ENCODE measurements around the gene LGALS3BP.

LGALS3BP gene

DNA sequence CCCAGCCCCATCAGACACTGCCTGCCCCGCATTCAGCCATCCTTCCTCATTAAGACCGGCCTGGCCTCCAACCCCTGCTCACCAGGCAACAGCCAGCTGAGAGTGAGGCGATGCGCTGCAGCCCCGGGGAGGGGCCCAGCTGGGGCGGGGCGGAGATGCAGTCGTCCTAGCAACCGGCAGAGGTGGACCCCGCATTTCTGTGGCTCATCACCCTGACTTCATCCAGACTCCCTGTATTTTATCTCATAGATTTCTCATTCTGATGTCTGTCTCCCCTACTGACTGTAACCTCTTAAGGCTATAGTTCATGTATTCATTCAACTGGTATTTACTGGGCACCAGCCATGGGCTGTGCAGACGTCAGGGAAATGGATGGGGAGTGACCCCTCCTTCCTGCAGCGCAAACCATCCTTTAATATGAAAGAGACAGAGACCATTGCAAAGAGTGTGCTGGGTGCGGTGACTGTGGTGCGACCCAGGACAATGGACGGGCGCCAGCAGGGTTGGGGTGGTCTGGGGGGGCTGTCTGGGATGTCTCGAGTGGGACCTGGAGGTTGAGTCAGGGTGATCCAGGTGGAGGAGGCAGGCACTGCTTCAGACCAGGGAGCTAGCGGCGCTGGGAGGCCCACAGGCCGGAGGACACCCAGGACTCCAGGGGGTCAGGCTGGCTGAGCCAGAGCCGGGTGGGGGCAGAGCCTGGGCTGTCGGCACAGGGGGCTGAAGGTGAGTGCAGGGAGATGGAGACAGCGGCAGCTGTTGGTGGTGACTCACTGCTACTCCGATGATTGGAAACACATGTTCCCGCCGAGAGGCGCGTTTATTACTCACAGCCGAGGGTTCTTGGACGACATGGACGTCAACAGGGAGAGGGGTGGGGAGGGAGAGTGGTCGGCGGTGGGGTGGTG is 44.1 kb downstream of the LGALS3BP start:
- no peak for DNase-seq

GRCh38 chr17:78934681-78935418 is 44.9 kb downstream of the LGALS3BP start:
- DNase-seq, result no peak

DNA sequence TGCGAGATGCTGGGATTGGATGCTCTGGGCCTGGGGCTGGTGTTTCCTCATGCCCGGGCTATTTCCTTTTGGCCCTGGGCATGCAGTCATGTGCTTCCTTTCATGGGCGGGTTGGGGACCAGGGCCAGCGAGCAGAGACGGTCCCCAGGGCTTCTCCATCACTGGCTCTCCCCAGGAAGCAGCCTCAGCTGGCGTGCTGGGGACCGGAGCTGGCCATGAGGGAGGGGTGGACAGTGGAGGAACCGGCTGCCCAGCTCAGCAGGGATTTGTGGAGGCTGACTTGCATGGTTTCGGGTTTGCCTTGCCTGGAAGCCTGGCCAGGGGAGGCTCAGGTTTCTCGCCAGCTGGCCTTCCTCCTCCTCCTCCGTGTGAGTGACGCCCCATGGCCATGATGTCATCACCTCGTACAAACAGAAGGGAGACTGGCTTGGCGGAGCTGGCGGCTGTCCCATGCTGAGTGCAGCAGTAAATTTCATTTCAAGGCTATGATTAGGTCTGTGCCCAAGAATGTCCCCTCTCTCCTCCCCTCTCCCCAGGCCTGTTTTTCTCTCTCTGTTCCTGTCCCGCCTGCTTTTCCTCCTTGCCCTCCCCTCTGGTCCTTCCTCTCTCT is 45.7 kb downstream of the LGALS3BP start:
- DNase-seq, result peak; percentile 18

- DNase-seq, result no peak
Observed at GRCh38 chr17:78933025-78933958, 46.4 kb downstream of the LGALS3BP start.

GRCh38 chr17:78929908-78930775 is 49.6 kb downstream of the LGALS3BP start:
- no peak for DNase-seq

GRCh38 chr17:78925662-78926555 is 53.8 kb downstream of the LGALS3BP start:
- no peak for DNase-seq

DNA sequence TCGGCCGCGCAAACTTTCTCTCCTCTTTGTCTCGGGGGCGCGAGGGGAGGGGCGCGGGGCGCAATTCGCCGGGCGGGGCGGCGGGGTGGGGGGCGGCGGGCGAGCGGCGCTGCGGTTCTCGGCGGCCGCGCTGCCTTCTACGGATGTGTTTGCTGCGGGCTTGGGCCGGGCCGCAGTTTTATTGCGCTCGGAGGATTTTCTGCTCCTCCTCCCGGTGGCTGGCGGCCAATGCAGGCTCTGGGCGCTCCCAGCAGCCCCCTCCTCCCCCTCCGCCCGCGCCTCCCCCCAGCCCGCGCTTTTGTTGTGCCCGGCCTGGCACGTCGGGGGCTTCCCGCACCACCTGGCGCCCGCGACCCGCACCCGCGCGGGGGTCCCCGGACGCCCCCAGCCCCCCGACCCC is 54.5 kb downstream of the LGALS3BP start, which contains the start of gene TIMP2:
TIMP2 (minus strand) TSS at position 154 of the 400 bp plus-strand sequence. CDS start 299 bp downstream, outside the sequence.
- peak; percentile 6 for DNase-seq

- no peak for DNase-seq
Observed at GRCh38 chr17:78924481-78925151, 55.1 kb downstream of the LGALS3BP start.

DNA sequence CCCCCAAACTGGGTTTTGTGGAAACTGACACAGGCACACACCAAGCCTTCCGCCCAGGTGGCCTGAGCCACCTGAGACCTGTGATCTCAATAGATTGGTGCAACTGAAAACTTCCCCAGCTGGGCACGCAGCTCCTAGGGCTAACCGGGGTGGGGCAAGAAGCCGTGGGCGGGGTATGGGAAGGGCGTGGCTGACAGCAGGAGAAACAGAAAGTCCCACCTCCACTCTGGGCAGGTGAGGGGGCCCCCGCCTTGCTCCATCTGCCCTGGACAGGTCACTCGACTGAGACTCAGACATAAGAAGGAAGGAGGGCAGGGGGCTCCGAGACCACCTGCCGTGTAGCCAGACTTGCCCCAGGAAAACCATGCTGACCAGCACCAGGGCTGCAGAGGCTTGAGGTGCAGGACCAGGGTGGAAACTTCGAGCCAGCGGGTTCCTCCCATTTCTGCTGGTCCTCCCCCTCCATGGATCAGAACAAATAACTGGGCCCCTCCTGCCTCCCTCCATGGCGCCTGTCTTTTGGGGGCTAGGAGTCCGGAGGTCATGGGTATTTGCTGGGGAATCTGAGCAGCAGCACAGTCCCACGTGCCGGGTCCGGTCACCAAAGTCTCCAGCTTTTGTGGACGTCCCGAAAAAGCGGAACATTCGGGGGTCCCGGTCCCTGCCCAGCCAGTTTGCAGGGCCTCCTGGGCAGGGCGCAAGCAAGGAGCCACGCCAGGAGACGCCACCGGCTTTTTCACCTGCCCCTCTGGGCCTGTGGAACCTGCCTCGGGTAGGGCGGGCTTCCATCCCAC is 55.9 kb downstream of the LGALS3BP start:
- DNase-seq, result no peak

DNA sequence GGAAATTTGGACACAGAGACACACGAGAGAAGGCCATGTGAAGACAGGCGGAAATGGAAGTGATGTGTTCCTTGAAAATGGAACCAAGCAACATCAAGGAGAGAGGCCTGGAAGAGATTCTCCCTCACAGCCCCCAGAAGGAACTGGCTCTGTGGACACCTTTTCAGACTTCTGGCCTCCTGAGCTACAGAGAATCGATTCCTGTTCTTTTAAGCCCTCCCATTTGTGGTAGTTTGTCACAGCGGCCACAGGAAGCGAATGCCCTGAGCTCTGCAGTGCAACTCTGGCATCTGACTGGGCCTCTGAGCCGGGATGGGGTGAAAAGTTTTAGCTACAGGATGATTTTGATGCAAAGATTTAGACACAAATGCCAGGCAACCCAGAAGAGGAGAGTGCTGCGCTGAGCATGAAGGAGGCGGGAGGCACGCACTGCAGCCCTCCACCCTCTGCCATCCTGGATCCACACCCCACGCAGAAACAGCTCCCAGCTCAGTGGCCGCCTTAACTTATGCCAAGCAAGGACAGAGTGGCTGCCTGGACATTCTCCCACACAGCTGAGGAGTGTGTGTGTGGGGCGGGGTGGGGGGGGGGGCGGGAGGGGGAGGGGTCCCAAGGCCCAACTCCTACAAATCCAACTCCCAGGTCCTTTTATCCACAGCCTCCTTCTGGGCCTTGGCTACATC is 56.8 kb downstream of the LGALS3BP start:
- DNase-seq, result no peak

DNA sequence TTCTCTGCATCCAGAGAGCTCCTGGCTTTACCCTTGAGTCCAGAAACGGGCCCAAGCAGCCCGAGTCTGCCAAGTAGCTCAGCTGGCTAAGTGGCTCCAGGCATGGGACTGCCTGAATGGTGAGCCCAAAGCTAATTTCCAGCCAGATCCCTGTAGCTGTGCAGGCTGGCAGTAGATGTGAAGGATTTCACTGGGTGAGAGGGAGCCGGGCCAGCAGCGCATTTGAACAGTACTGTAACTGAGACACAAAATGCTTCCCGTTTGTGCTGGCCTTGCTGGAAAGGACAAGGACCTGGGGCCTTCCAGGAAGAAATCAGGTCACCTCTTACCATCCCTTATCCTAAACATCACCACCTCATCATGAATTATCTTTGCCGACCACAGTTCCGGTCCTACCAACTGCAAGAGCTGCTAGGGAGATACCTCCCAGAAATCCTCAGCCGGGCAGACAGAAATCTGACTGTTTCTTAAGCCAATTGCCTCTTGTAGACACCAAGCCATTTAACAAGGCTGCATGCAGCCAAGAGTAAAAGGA is 58.2 kb downstream of the LGALS3BP start:
- peak; percentile 36 for DNase-seq
